Nephron (organoid): ENCODE measurements around the gene CNPY4.

Source experiments
- H3K27ac Mint-ChIP-seq, 3 experiments: 2 replicates each; pipeline ENCODE4 v1.8.0; 2020; ENCODE audit warnings: mixed read lengths in 3 of 3, mild to moderate bottlenecking in 2 of 3, moderate library complexity in 1 of 3
- H3K27me3 Mint-ChIP-seq: 2 replicates; pipeline ENCODE4 v1.8.0; 2021; ENCODE audit warnings: low read depth, mild to moderate bottlenecking, moderate library complexity, mixed read lengths
- H3K36me3 Mint-ChIP-seq: 2 replicates; pipeline ENCODE4 v1.8.0; 2020; ENCODE audit warnings: low read depth, mixed read lengths
- H3K4me1 Mint-ChIP-seq: 2 replicates; pipeline ENCODE4 v1.8.0; 2020; ENCODE audit warnings: mixed read lengths
- H3K4me3 Mint-ChIP-seq, 3 experiments: 2 replicates each; pipeline ENCODE4 v1.8.0; 2020; ENCODE audit warnings: mild to moderate bottlenecking in 3 of 3, mixed read lengths in 3 of 3, moderate library complexity in 2 of 3
- H3K9me3 Mint-ChIP-seq: 2 replicates; pipeline ENCODE4 v1.8.0; 2020; ENCODE audit warnings: mixed read lengths
- TF ChIP-seq, protein P1 (sequence below), 3 experiments: fragments of 200-600 bp; sonication (generic); IDR thresholded peaks; one replicate each; pipeline ENCODE4 v1.5.0; 2021; ENCODE audit warnings: antibody characterized with exemption in 3 of 3; ENCODE audit not compliant: unreplicated experiment in 3 of 3

CNPY4 gene

DNA sequence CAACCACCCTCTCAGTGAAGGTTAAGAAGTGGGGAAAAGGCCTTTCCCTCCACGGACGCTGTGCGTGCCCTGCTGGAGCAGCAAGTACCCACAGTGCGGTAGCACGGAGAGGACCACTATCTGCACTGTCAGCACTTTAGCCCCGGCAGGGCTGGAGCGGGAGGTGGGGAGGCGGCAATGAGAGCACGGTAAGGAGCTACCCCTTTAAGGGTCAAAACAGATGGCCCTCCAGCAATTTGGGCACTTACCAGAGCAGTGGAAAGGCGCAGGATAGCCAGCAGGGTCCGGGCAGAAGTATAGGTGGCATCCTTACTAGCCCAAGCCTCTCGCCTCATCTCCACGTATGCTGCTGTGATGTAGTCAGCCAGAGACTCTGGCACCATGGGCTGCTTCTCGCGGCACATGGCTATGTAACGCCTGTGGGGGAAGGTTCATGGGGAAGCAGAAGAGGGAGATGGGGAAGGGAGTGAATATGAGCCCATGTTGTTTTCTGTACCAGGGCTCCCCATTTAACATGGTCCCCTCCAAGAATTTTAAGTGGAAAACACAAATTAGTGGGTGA lies 25.4 kb upstream of the CNPY4 start:
- H3K4me3 Mint-ChIP-seq: no peak overlapping the region
- H3K27ac Mint-ChIP-seq: peak overlapping the region in 1 of 3 experiments; percentile 51
- TF ChIP-seq, protein P1, sequence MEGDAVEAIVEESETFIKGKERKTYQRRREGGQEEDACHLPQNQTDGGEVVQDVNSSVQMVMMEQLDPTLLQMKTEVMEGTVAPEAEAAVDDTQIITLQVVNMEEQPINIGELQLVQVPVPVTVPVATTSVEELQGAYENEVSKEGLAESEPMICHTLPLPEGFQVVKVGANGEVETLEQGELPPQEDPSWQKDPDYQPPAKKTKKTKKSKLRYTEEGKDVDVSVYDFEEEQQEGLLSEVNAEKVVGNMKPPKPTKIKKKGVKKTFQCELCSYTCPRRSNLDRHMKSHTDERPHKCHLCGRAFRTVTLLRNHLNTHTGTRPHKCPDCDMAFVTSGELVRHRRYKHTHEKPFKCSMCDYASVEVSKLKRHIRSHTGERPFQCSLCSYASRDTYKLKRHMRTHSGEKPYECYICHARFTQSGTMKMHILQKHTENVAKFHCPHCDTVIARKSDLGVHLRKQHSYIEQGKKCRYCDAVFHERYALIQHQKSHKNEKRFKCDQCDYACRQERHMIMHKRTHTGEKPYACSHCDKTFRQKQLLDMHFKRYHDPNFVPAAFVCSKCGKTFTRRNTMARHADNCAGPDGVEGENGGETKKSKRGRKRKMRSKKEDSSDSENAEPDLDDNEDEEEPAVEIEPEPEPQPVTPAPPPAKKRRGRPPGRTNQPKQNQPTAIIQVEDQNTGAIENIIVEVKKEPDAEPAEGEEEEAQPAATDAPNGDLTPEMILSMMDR (IDR thresholded peaks at IDR 0.05; ENCODE audit: unreplicated experiment in 3 of 3): no peak
- peaks cover 76% of the 10 kb centered on the region for H3K36me3 Mint-ChIP-seq
- no peaks in the 10 kb centered on the region for H3K9me3 Mint-ChIP-seq
- H3K27me3 Mint-ChIP-seq: no peaks in the 10 kb centered on the region
- H3K4me1 Mint-ChIP-seq: peaks cover 26% of the 10 kb centered on the region

DNA sequence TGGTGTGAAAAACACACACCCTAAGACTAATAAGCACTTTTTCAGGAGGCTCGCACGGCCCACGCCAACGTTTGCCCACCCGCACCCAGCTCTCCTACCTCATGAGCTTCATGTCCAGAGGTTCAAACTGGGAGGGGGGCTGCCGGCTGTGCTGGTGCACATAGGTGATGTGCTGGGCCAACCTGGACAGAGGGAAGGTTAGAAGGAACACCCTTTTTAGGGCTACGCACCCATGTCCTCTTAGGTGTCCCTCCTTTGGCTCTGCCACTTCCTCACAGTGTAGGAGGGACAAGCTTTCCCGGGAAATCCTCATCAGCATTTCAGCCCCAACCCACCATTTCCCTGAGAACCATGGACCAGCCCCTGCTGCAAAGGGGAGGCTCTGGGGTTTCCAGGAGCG lies 24.1 kb upstream of the CNPY4 start:
- H3K27me3 Mint-ChIP-seq: no peaks in the 10 kb centered on the region
- TF ChIP-seq, protein P1 (IDR thresholded peaks at IDR 0.05; ENCODE audit: unreplicated experiment in 3 of 3): no peak
- H3K36me3 Mint-ChIP-seq: peaks cover 89% of the 10 kb centered on the region
- H3K9me3 Mint-ChIP-seq: no peaks in the 10 kb centered on the region
- peaks cover 31% of the 10 kb centered on the region for H3K4me1 Mint-ChIP-seq
- no peak overlapping the region for H3K27ac Mint-ChIP-seq
- peak overlapping the region in 2 of 3 experiments; percentile 38 to 50 for H3K4me3 Mint-ChIP-seq

DNA sequence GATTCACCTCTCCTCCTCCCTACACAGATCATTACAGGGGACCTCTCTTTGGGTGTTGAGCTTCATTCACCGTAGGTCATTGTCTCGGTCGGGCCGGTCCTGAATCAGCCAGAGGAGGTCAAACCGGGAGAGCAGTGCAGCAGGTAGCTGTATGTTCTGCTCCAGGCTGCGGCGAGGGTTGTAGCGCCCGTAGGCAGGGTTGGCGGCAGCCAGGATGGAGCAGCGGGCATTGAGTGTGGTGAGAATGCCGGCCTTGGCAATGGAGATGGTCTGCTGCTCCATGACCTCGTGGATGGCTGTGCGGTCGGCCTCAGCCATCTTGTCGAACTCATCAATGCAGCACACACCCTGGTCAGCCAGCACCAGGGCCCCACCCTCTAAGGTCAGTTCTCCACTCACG lies 23.7 kb upstream of the CNPY4 start:
- Mint-ChIP-seq H3K4me3 (peak overlapping the region; percentile 50 to 67 (median 57)), H3K4me1 (peaks cover 27% of the 10 kb centered on the region), H3K36me3 (peaks cover 90% of the 10 kb centered on the region), H3K27me3 (no peaks in the 10 kb centered on the region), H3K9me3 (no peaks in the 10 kb centered on the region), H3K27ac (no peak overlapping the region)
- TF ChIP-seq, protein P1 (IDR thresholded peaks at IDR 0.05; ENCODE audit: unreplicated experiment in 3 of 3): no peak

DNA sequence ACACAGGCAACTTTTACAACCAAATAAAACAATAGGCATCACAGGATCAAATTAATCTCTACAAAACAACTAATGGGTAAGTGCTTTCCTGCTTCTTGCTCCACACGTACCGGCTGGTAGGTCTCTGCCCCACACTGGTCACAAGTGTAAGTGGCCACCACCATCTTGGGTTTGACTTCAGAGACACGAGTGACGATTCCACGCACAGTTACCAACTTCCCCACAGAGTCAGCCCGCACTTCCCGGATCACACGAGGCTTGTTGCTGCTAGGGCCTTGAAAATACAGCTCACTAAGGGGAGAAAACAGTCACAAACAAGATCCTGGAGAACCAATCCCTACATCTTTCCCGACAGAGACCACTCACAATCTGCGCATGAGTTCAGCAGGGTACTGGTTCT lies 20.5 kb upstream of the CNPY4 start:
- Mint-ChIP-seq H3K9me3 (no peaks in the 10 kb centered on the region), H3K36me3 (peaks cover 63% of the 10 kb centered on the region), H3K4me1 (peaks cover 25% of the 10 kb centered on the region), H3K27me3 (no peaks in the 10 kb centered on the region), H3K4me3 (peak overlapping the region; percentile 93 to 98 (median 95)), H3K27ac (peak overlapping the region; percentile 88 to 98 (median 95))
- TF ChIP-seq, protein P1 (IDR thresholded peaks at IDR 0.05; ENCODE audit: unreplicated experiment in 3 of 3): no peak

DNA sequence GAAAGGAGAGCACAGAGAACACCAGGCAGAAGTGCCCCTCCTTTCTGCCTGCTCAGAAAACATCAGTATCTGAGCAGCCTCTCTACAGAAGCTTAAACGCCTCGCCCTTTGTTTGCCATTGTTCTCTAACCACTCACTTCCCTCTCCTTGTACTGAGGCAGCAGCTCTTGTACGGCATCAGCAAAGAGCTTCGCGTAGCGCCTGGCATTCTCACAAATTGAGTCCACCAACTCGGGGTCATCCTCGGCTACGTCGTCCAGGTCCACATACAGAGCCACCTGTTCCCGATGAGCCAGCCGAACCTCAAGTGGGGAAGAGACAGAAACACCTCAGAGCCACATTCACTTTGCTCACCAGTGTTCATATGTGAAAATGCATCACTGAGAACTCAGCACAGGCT lies 20.0 kb upstream of the CNPY4 start:
- TF ChIP-seq, protein P1 (IDR thresholded peaks at IDR 0.05; ENCODE audit: unreplicated experiment in 3 of 3): no peak
- H3K4me1 Mint-ChIP-seq: peaks cover 25% of the 10 kb centered on the region
- H3K36me3 Mint-ChIP-seq: peaks cover 59% of the 10 kb centered on the region
- H3K27ac Mint-ChIP-seq: peak overlapping the region; percentile 88 to 98 (median 95)
- H3K4me3 Mint-ChIP-seq: peak overlapping the region; percentile 93 to 98 (median 95)
- H3K27me3 Mint-ChIP-seq: no peaks in the 10 kb centered on the region
- H3K9me3 Mint-ChIP-seq: no peaks in the 10 kb centered on the region

DNA sequence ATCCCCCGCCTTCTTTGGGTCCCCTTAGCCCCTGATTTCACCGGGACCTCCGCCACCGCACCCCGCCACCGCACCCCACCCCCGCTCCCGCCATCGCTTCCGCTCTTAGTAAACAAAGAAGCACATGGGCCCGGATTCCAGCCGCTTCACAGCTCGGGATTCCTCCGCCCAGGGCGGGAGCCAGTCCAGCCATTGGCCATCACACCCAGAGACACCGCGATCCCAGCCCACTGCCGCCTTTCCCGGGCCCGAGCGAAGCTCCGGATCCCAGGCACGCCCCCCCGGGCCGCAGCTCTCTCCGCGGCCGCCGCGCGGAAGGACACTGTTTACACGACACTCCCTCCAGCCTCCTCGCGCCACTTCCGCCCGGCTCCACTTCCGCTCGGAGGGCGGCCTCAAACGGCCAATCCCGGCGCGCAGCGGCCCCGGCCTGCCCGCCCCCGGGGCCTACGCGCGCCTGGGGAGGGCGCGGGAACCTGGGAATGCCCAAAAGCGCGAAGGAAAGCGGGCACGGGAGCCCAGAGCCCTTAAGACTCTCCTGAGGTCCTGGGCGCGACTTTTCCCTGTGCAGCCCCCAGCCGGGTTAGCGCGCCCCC lies 18.9 kb upstream of the CNPY4 start:
- H3K27ac Mint-ChIP-seq: peak overlapping the region; percentile 97 to 99 (median 98)
- no peaks in the 10 kb centered on the region for H3K27me3 Mint-ChIP-seq
- H3K9me3 Mint-ChIP-seq: no peaks in the 10 kb centered on the region
- peaks cover 55% of the 10 kb centered on the region for H3K36me3 Mint-ChIP-seq
- TF ChIP-seq, protein P1 (IDR thresholded peaks at IDR 0.05; ENCODE audit: unreplicated experiment in 3 of 3): no peak
- peak overlapping the region; percentile 93 to 98 (median 95) for H3K4me3 Mint-ChIP-seq
- H3K4me1 Mint-ChIP-seq: peaks cover 25% of the 10 kb centered on the region
